Measurements from ENCODE around the gene SOD2. TPM values are rescaled to one million over a fixed set of nuclear protein-coding genes. Genes with fewer than 3 reads are reported as not detected.
"Not testable (repeated sequence)": the region's sequence is repeated elsewhere in the genome, so short reads cannot be mapped to it uniquely, and the experiment has no call there.

The SOD2 gene
- total RNA-seq, 4 donors from 2014 or later: 455 to 1,833 (median 1,242) TPM

DNA sequence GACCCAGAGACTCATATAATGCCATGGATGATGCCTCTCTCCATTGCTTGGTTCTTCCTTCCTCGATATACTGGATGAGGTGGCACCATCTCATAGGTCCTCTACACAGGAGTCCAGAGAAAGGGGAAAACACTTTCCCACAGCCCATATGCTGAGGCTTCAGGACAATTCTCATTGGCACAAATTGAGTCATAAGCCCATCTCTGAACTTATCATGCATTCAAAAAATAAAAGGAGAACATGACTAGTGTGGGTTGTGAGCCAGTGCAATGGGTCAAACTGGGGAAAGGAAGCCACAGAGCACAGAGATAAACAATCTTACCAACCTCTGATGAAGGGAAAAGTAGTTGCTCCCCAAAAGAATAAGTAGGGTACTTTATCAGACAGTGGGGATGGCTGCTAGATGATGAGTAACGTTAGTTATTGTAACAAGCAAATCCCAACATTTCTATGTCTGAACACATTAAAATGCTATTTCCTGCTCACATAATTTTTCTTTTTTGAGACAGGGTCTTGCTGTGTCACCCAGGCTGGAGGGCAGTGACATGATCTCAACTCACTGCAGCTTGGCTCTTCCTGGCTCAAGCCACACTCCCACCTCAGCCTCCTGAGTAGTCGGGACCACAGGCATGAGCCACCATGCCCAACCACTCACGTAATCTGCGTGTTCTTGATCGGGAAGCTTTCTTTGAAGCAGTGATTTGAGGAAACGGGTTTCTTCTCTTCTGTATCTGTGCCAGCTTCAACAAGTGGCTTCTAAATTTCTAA is 27.0 kb downstream of the SOD2 start:
- TF ChIP-seq, protein P1, sequence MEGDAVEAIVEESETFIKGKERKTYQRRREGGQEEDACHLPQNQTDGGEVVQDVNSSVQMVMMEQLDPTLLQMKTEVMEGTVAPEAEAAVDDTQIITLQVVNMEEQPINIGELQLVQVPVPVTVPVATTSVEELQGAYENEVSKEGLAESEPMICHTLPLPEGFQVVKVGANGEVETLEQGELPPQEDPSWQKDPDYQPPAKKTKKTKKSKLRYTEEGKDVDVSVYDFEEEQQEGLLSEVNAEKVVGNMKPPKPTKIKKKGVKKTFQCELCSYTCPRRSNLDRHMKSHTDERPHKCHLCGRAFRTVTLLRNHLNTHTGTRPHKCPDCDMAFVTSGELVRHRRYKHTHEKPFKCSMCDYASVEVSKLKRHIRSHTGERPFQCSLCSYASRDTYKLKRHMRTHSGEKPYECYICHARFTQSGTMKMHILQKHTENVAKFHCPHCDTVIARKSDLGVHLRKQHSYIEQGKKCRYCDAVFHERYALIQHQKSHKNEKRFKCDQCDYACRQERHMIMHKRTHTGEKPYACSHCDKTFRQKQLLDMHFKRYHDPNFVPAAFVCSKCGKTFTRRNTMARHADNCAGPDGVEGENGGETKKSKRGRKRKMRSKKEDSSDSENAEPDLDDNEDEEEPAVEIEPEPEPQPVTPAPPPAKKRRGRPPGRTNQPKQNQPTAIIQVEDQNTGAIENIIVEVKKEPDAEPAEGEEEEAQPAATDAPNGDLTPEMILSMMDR (IDR thresholded peaks at IDR 0.05): no peak
- no peak for ATAC-seq (ENCODE audit: low FRiP score)
- DNase-seq (ENCODE audit: low spot score): no peak

DNA sequence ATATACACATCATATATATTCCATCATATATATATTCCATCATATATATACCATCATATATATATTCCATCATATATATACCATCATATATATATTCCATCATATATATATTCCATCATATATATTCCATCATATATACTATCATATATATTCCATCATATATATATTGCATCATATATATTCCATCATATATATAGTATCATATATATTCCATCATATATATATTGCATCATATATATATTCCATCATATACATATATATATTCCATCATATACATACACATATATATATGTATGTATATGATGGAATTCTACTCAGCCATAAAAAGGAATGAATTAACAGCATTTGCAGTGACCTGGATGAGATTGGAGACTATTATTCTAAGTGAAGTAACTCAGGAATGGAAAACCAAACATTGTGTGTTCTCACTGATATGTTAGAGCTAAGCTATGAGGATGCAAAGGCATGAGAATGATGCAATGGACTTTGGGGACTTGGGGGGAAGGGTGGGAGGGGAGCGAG is 29.6 kb downstream of the SOD2 start:
- not testable (repeated sequence) for ATAC-seq (ENCODE audit: low FRiP score); DNase-seq (ENCODE audit: low spot score)

DNA sequence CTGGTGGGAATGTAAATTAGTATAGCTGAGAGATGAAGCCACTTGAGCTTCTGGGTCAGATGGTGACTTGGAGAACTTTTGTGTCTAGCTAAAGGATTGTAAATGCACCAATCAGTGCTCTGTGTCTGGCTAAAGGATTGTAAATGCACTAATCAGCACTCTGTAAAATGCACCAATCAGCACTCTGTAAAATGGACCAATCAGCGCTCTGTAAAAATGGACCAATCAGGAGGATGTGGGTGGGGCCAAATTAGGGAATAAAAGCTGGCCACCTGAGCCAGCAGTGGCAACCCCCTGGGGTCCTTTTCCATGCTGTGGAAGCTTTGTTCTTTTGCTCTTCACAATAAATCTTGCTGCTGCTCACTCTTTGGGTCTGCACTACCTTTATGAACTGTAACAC is 31.1 kb downstream of the SOD2 start:
- not testable (repeated sequence) for ATAC-seq (ENCODE audit: low FRiP score); DNase-seq (ENCODE audit: low spot score)

DNA sequence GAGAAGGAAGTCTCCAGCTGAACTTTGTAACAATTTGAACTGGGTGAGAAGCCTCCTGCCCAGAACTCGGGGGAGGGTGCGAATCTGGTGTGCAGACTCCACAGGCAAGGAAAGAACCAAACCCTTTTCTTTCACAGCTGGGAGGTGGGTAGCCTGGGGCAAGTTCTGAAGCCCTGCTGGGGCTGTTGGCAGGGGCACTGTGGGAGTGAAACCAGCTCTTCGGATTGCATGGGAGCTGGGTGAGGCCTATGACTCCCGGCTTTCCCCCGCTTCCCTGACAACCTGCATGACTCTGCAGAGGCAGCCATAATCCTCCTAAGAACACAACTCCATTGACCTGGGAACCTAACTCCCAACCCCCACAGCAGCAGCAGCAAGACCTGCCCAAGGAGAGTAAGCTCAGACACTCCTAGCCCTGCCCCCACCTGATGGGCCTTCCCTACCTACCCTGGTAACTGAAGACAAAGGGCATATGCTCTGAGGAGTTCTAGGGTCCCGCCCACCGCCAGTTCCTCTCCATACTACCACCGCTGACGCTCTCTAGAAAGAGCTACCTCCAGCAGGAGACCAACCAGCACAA is 37.5 kb downstream of the SOD2 start:
- ATAC-seq (ENCODE audit: low FRiP score) (no peak), DNase-seq (ENCODE audit: low spot score) (no peak)
- TF ChIP-seq, protein P1 (IDR thresholded peaks at IDR 0.05): no peak

DNA sequence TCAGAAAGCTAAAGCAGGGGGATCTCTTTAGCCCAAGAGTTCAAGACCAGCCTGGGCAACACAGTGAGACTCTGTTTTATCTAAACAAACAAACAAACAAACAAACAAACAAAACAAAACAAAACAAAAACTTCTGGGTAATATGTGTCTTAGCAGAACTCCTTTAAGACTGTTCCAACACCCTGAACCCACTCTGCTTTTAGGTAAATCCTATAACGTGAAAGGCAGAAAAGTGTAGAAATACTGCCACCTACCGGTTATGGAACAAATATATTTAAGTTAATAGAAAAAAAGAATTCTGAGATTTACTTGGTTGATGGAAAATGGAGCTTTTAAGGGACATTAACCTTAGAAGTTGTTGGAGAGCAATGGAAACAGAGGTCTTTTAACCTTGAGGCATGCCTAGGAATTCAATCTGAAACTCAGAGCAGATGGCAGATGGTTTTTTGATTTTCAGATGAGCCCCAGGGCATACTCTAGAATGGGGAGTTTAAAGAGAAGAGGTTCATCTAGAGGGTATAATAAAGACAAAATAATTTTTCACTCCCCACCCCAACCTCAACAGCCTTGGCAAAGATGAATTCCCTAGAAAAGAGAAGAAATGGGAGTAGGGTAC is 38.5 kb downstream of the SOD2 start:
- TF ChIP-seq, protein P1 (IDR thresholded peaks at IDR 0.05): no peak
- DNase-seq (ENCODE audit: low spot score) (no peak), ATAC-seq (ENCODE audit: low FRiP score) (peak; percentile 44)

DNA sequence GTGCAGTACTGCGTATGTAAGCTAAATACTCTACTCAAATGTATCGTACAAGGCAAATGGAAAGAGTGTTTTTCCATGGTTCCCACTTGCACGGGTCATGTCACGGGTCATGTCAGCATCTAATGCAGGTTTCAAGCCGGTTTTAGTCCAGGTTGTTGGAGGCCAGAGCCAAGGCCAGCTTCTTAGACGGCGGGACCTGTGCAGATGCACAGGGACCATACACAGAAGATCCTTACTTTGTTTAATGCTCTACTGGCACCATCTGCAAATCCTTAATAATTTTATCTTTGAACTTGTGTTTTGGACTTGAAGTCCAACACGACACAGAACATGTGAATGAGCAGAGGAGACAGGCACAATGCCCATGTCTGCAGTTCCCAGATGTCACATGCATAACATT is 42.7 kb downstream of the SOD2 start:
- TF ChIP-seq, protein P1 (IDR thresholded peaks at IDR 0.05): no peak
- DNase-seq (ENCODE audit: low spot score): no peak
- no peak for ATAC-seq (ENCODE audit: low FRiP score)

DNA sequence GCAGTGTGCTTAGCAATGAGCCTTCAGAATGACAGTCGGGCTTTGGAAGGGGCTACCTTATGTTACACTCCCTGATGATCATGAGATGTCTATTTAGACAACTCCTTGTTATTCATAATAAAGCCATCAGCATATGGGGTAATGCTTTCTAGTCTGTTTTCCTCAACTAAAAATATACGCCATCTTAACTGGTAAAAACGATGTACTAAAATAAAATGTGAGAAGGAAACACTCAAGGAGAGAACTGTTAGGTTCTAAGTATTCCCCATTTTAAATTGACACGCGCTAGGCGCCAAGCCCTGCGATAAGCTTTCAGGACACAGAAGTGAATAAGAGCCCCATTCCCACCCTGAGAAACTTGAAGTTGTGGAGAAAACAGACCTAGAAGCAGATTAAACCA is 43.6 kb downstream of the SOD2 start:
- DNase-seq (ENCODE audit: low spot score): no peak
- TF ChIP-seq, protein P1 (IDR thresholded peaks at IDR 0.05): no peak
- ATAC-seq (ENCODE audit: low FRiP score): no peak

DNA sequence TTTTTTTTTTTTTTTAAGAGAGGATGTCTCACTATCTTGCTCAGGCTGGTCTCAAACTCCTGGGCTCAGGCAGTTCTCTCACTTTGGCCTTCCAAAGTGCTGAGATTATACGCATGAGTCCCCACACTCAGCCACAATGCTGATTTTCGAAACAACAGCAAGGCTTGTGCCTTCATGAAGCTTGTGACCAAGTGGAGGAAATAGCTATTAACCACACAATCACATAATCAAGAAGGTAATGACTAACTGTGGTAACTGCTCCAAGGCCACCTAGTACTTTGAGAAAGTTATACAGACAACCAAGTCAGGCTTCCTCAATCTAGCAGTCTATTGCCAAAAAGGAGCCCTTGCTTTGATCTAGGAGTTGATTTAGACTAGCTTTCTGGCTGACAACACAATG is 46.3 kb downstream of the SOD2 start:
- TF ChIP-seq, protein P1 (IDR thresholded peaks at IDR 0.05): no peak
- no peak for DNase-seq (ENCODE audit: low spot score)
- no peak for ATAC-seq (ENCODE audit: low FRiP score)
